ENCODE data around the gene HDLBP.

The HDLBP gene

GRCh38 chr2:241189093-241189855, 126.2 kb downstream of the HDLBP start:
- no peak for TF ChIP-seq CTCF (conservative IDR thresholded peaks at IDR 0.05; ENCODE audit: low read depth, low read length)
- DNase-seq (ENCODE audit: low read depth), result no peak

GRCh38 chr2:241188361-241189092, 126.9 kb downstream of the HDLBP start, which contains the start of gene ANO7:
TSS of gene ANO7 (plus strand) at chr2:241188677. CDS start at chr2:241190064, 1,387 bp downstream.
- no peak for DNase-seq (ENCODE audit: low read depth)

More at GRCh38 chr2:241189093-241189855, 126.2 kb downstream of the HDLBP start:
- no peak overlapping the region for H3K4me3 ChIP-seq (ENCODE audit: low read length)

GRCh38 chr2:241187918-241188234, 127.6 kb downstream of the HDLBP start:
- TF ChIP-seq CTCF (conservative IDR thresholded peaks at IDR 0.05; ENCODE audit: low read depth, low read length), result no peak
- H3K4me3 ChIP-seq (ENCODE audit: low read length), result no peak overlapping the region
- no peak for DNase-seq (ENCODE audit: low read depth)

More at GRCh38 chr2:241188361-241189092, 126.9 kb downstream of the HDLBP start, which contains the start of gene ANO7:
- TF ChIP-seq CTCF (conservative IDR thresholded peaks at IDR 0.05; ENCODE audit: low read depth, low read length), result no peak
- H3K4me3 ChIP-seq (ENCODE audit: low read length), result no peak within 1 kb of the TSS

- TF ChIP-seq CTCF (conservative IDR thresholded peaks at IDR 0.05; ENCODE audit: low read depth, low read length), result no peak
- H3K4me3 ChIP-seq (ENCODE audit: low read length), result no peak overlapping the region
- no peak for DNase-seq (ENCODE audit: low read depth)
Observed at GRCh38 chr2:241187101-241187917, 128.2 kb downstream of the HDLBP start.

- no peak for DNase-seq (ENCODE audit: low read depth)
- no peak overlapping the region for H3K4me3 ChIP-seq (ENCODE audit: low read length)
Observed at GRCh38 chr2:241185961-241186360, 129.5 kb downstream of the HDLBP start.

GRCh38 chr2:241184901-241185300, 130.6 kb downstream of the HDLBP start:
- H3K4me3 ChIP-seq (ENCODE audit: low read length), result no peak overlapping the region
- no peak for DNase-seq (ENCODE audit: low read depth)
- no peak for TF ChIP-seq CTCF (conservative IDR thresholded peaks at IDR 0.05; ENCODE audit: low read depth, low read length)

More at GRCh38 chr2:241185961-241186360, 129.5 kb downstream of the HDLBP start:
- no peak for TF ChIP-seq CTCF (conservative IDR thresholded peaks at IDR 0.05; ENCODE audit: low read depth, low read length)

Data from retinal pigment epithelial cell (primary cell).